Spleen (tissue), 11 donors: ENCODE data around the gene ALDH1A3. TPM values are rescaled to one million over a fixed set of nuclear protein-coding genes. Genes with fewer than 3 reads are reported as not detected.
A peak's percentile ranks its signal among the peaks of the same experiment; 100 is the strongest.

Source experiments
- DNase-seq: peaks from one replicate; pipeline ENCODE4 v3.0.0-alpha.2; 2020
- H3K27ac ChIP-seq, 8 donors: fragments of 200-600 bp; sonication (generic) in 7 of 8; 1 replicate in 4 of 8; 2 replicates in 4 of 8; pipeline versions ENCODE4 v1.5.0 to v1.8.0; 2016 to 2021; ENCODE audit warnings: inconsistent platforms in 4 of 8, mild to moderate bottlenecking in 4 of 8, moderate library complexity in 1 of 8
- H3K27me3 ChIP-seq, 7 donors: fragments of 200-600 bp; sonication (generic) in 6 of 7; replicated peaks in 1 of 7; 1 replicate in 4 of 7; 2 replicates in 3 of 7; pipeline versions ENCODE4 v1.5.0 to v1.8.0; 2016 to 2021; ENCODE audit warnings: inconsistent platforms in 3 of 7, mild to moderate bottlenecking in 1 of 7
- H3K36me3 ChIP-seq, 6 donors: fragments of 200-600 bp; sonication (generic) in 5 of 6; 1 replicate in 4 of 6; 2 replicates in 2 of 6; pipeline versions ENCODE4 v1.5.0 to v1.8.0; 2016 to 2021; ENCODE audit warnings: inconsistent platforms in 2 of 6
- H3K4me1 ChIP-seq, 6 donors: fragments of 200-600 bp; sonication (generic) in 5 of 6; 1 replicate in 3 of 6; 2 replicates in 3 of 6; pipeline versions ENCODE4 v1.5.0 to v1.8.0; 2016 to 2021; ENCODE audit warnings: inconsistent platforms in 3 of 6
- H3K4me3 ChIP-seq, 8 donors: fragments of 200-600 bp; sonication (generic) in 7 of 8; 1 replicate in 4 of 8; 2 replicates in 4 of 8; pipeline versions ENCODE4 v1.5.0 to v1.8.0; 2016 to 2021; ENCODE audit warnings: inconsistent platforms in 4 of 8, mild to moderate bottlenecking in 4 of 8, moderate library complexity in 2 of 8
- H3K9me3 ChIP-seq, 8 donors: fragments of 200-600 bp; sonication (generic) in 7 of 8; 1 replicate in 4 of 8; 2 replicates in 4 of 8; pipeline versions ENCODE4 v1.5.0 to v1.8.0; 2016 to 2021; ENCODE audit warnings: inconsistent platforms in 4 of 8
- CTCF ChIP-seq, 11 experiments: fragments of 200-600 bp in 7 of 11; fragments of 450-650 bp in 4 of 11; sonication (generic) in 4 of 11; IDR thresholded peaks in 8 of 11; conservative IDR thresholded peaks in 3 of 11; 1 replicate in 7 of 11; 2 replicates in 4 of 11; pipeline versions ENCODE4 v1.4.0 to v1.8.0; 2016 to 2021; ENCODE audit warnings: antibody characterized with exemption in 11 of 11, inconsistent platforms in 4 of 11, mild to moderate bottlenecking in 1 of 11
- POLR2A ChIP-seq, 3 donors: fragments of 450-650 bp; IDR thresholded peaks; one replicate each; pipeline ENCODE4 v1.5.1; 2017; ENCODE audit warnings: antibody characterized with exemption in 3 of 3, mild to moderate bottlenecking in 1 of 3
- POLR2AphosphoS5 ChIP-seq, 3 donors: sonication (generic); formaldehyde crosslinking; IDR thresholded peaks; one replicate each; pipeline ENCODE4 v1.5.1; 2017; ENCODE audit warnings: antibody characterized with exemption in 3 of 3
- WGBS, 5 donors: extraction: QIAGEN DNeasy Blood & Tissue Kit in 3 of 5; methylation state at CpG; one replicate each; pipeline versions ENCODE4 v1.1.5 to v1.1.7; 2013 to 2018; 5-methylcytosine and 5-hydroxymethylcytosine counted together
- intact Hi-C: fragments of 100-400 bp; cut with DNase I; formaldehyde crosslinking; loops from one replicate; pipeline ENCODE4 v1.15.0; 2023; ENCODE audit warnings: low total_unique reads
- polyA plus RNA-seq, 3 donors: library from polyadenylated mRNA; stranded (reverse); fragments of 200-250 nt; gene quantifications; one replicate each; pipeline ENCODE4 v1.2.1, GENCODE V29; 2013
- total RNA-seq, 7 donors: library from RNA; depleted of rRNA in 3 of 7; stranded (reverse); fragments of >200 nt in 3 of 7; fragmentation: NEBNext Ultra II Directional in 4 of 7; extraction: Animal tissue kit (Norgen Biotek cat#: 25700) in 4 of 7; gene quantifications; one replicate each; pipeline versions ENCODE4 v1.1.0 to v1.2.1, GENCODE V29; 2016 to 2021
- donor health status: healthy with polysubstance abuse.
- donor health status: DM: no; HTN: no; CAD: no; lungs with moderate emphysema.
- donor health status: DM: no; HTN: no; CAD: no.
- donor health status: Bipolar disorder and iron deficiency.
- donor health status: healthy.
- donor health status: DM: no; HTN: no; CAD: no.
- donor health status: DM: yes; HTN: yes; CAD: no.

ALDH1A3 gene
- total and polyA plus RNA-seq, 10 donors = 0.94 to 22.3 (median 4.6) TPM

- Histone ChIP-seq H3K4me3 (no peak overlapping the region), H3K27me3 (no peaks in the 10 kb centered on the region), H3K27ac (peak overlapping the region in 6 of 8 donors; percentile 1 to 65 (median 58)), H3K9me3 (no peaks in the 10 kb centered on the region), H3K36me3 (peaks cover 0 to 27% (median 0%) of the 10 kb centered on the region in 6 donors), H3K4me1 (peaks cover 3 to 76% (median 49%) of the 10 kb centered on the region in 6 donors)
- no peak for TF ChIP-seq POLR2A (IDR thresholded peaks at IDR 0.05)
- TF ChIP-seq CTCF (IDR thresholded peaks at IDR 0.05 in 8 of 11, conservative IDR thresholded peaks at IDR 0.05 in 3 of 11) = no peak
- TF ChIP-seq POLR2AphosphoS5 (IDR thresholded peaks at IDR 0.05) = no peak
- 53 to 66% (median 62%) methylated on average over 7 of the region's 7 CpGs for WGBS, 5 donors
- DNase-seq = no peak
- intact Hi-C loops = no loop called here
Observed at GRCh38 chr15:100932676-100933348, 53.2 kb downstream of the ALDH1A3 start.

GRCh38 chr15:100934166-100934565 lies 54.5 kb downstream of the ALDH1A3 start:
- TF ChIP-seq POLR2AphosphoS5 (IDR thresholded peaks at IDR 0.05) (no peak), CTCF (IDR thresholded peaks at IDR 0.05 in 8 of 11, conservative IDR thresholded peaks at IDR 0.05 in 3 of 11) (no peak), POLR2A (IDR thresholded peaks at IDR 0.05) (no peak)
- Histone ChIP-seq H3K9me3 (no peaks in the 10 kb centered on the region), H3K27ac (peak overlapping the region in 4 of 8 donors; percentile 25 to 67 (median 58)), H3K4me3 (no peak overlapping the region), H3K27me3 (no peaks in the 10 kb centered on the region), H3K4me1 (peaks cover 3 to 68% (median 48%) of the 10 kb centered on the region in 6 donors), H3K36me3 (peaks cover 0 to 14% (median 0%) of the 10 kb centered on the region in 6 donors)
- intact Hi-C loops = no loop called here
- DNase-seq = no peak

GRCh38 chr15:100934726-100935125 lies 55.1 kb downstream of the ALDH1A3 start:
- no peaks in the 10 kb centered on the region for H3K9me3 ChIP-seq
- H3K27ac ChIP-seq = peak overlapping the region in 5 of 8 donors; percentile 32 to 67 (median 61)
- intact Hi-C loops = no loop called here
- peak overlapping the region in 1 of 8 donors; percentile 12 for H3K4me3 ChIP-seq
- TF ChIP-seq CTCF (IDR thresholded peaks at IDR 0.05 in 8 of 11, conservative IDR thresholded peaks at IDR 0.05 in 3 of 11) (no peak), POLR2AphosphoS5 (IDR thresholded peaks at IDR 0.05) (no peak), POLR2A (IDR thresholded peaks at IDR 0.05) (no peak)
- H3K36me3 ChIP-seq = peaks cover 0 to 8% (median 0%) of the 10 kb centered on the region in 6 donors
- H3K27me3 ChIP-seq = no peaks in the 10 kb centered on the region
- H3K4me1 ChIP-seq = peaks cover 3 to 68% (median 47%) of the 10 kb centered on the region in 6 donors
- DNase-seq = no peak

GRCh38 chr15:100937171-100937570 lies 57.5 kb downstream of the ALDH1A3 start:
- no peaks in the 10 kb centered on the region for H3K27me3 ChIP-seq
- TF ChIP-seq CTCF (IDR thresholded peaks at IDR 0.05 in 8 of 11, conservative IDR thresholded peaks at IDR 0.05 in 3 of 11) = no peak
- TF ChIP-seq POLR2AphosphoS5 (IDR thresholded peaks at IDR 0.05) = no peak
- no peak for TF ChIP-seq POLR2A (IDR thresholded peaks at IDR 0.05)
- DNase-seq = no peak
- H3K9me3 ChIP-seq = no peaks in the 10 kb centered on the region
- intact Hi-C loops = no loop called here
- 59 to 67% (median 61%) methylated on average over 4 of the region's 4 CpGs for WGBS, 5 donors
- no peak overlapping the region for H3K27ac ChIP-seq
- no peak overlapping the region for H3K4me3 ChIP-seq
- peaks cover 0 to 3% (median 0%) of the 10 kb centered on the region in 6 donors for H3K36me3 ChIP-seq
- peaks cover 7 to 64% (median 41%) of the 10 kb centered on the region in 6 donors for H3K4me1 ChIP-seq
